GM23248 (cell line): Measurements from ENCODE around the gene GLT6D1. TPM values are rescaled to one million over a fixed set of nuclear protein-coding genes. Genes with fewer than 3 reads are reported as not detected.

ENCODE experiments used
- DNase-seq: peaks from one replicate; pipeline ENCODE4 v3.0.0-alpha.2; 2015
- H2AFZ ChIP-seq: fragments of 200-600 bp; sonication (generic); 2 replicates; pipeline ENCODE4 v1.6.1; 2016; ENCODE audit warnings: antibody characterized with exemption
- H3F3A ChIP-seq: fragments of 200-600 bp; sonication (generic); 2 replicates; pipeline ENCODE4 v1.6.1; 2016; ENCODE audit warnings: mild to moderate bottlenecking, antibody characterized with exemption, mixed run types; ENCODE audit not compliant: insufficient read depth
- H3K27ac ChIP-seq: fragments of 200-600 bp; sonication (generic); 2 replicates; pipeline ENCODE4 v1.5.1; 2016; ENCODE audit warnings: mild to moderate bottlenecking
- H3K27me3 ChIP-seq: fragments of 200-600 bp; sonication (generic); replicated peaks from 2 replicates; pipeline ENCODE4 v1.6.1; 2016; ENCODE audit warnings: mild to moderate bottlenecking; ENCODE audit not compliant: insufficient read depth
- H3K36me3 ChIP-seq: fragments of 200-600 bp; sonication (generic); 2 replicates; pipeline ENCODE4 v1.6.1; 2016; ENCODE audit warnings: low read depth, mild to moderate bottlenecking
- H3K4me1 ChIP-seq: fragments of 200-600 bp; sonication (generic); 2 replicates; pipeline ENCODE4 v1.6.1; 2016; ENCODE audit warnings: mild to moderate bottlenecking; ENCODE audit not compliant: insufficient read depth
- H3K4me2 ChIP-seq: fragments of 200-600 bp; sonication (generic); one replicate; pipeline ENCODE4 v1.6.1; 2016; ENCODE audit warnings: mild to moderate bottlenecking; ENCODE audit not compliant: unreplicated experiment
- H3K4me3 ChIP-seq: fragments of 200-600 bp; sonication (generic); 2 replicates; pipeline ENCODE4 v1.5.1; 2016; ENCODE audit warnings: mild to moderate bottlenecking
- H3K79me2 ChIP-seq: fragments of 200-600 bp; sonication (generic); 2 replicates; pipeline ENCODE4 v1.6.1; 2016; ENCODE audit warnings: mild to moderate bottlenecking; ENCODE audit not compliant: insufficient read depth
- H3K9ac ChIP-seq: fragments of 200-600 bp; sonication (generic); 2 replicates; pipeline ENCODE4 v1.6.1; 2016; ENCODE audit warnings: mild to moderate bottlenecking
- H3K9me2 ChIP-seq: fragments of 200-600 bp; sonication (generic); 2 replicates; pipeline ENCODE4 v1.6.1; 2016; ENCODE audit warnings: mixed run types, mild to moderate bottlenecking, moderate library complexity; ENCODE audit not compliant: insufficient read depth
- H3K9me3 ChIP-seq: fragments of 200-600 bp; sonication (generic); one replicate; pipeline ENCODE4 v1.6.1; 2017; ENCODE audit warnings: low read depth
- H4K20me1 ChIP-seq: fragments of 200-600 bp; sonication (generic); 2 replicates; pipeline ENCODE4 v1.6.0; 2016; ENCODE audit not compliant: insufficient read depth
- EZH2 ChIP-seq: fragments of 200-600 bp; sonication (generic); IDR thresholded peaks from 2 replicates; pipeline ENCODE4 v1.6.1; 2018; ENCODE audit warnings: antibody characterized with exemption, mild to moderate bottlenecking; ENCODE audit not compliant: insufficient read depth, poor library complexity, severe bottlenecking
- EZH2phosphoT487 ChIP-seq: fragments of 200-600 bp; sonication (generic); IDR thresholded peaks from 2 replicates; pipeline ENCODE4 v1.6.1; 2018; ENCODE audit warnings: antibody characterized with exemption, moderate library complexity, mild to moderate bottlenecking, low read depth; ENCODE audit not compliant: insufficient read depth
- WGBS, 2 experiments: methylation state at CpG; one replicate each; pipeline ENCODE4 v1.1.6; 2015 to 2017; ENCODE audit warnings: low lambda C conversion rate in 2 of 2, low coverage in 1 of 2; ENCODE audit errors: missing lambda C conversion rate in 2 of 2; 5-methylcytosine and 5-hydroxymethylcytosine counted together
- in situ Hi-C: fragments of 300-500 bp; cut with MboI; formaldehyde crosslinking; loops from 2 replicates; pipeline ENCODE4 v1.15.0; 2020
- polyA plus RNA-seq: library from polyadenylated mRNA; unstranded; fragments of >200 nt; fragmentation: Nextera tagmentation; extraction: Ambion mirVana; gene quantifications from 2 replicates; pipeline ENCODE4 v1.2.1, GENCODE V29; 2016
- total RNA-seq: library from RNA; depleted of rRNA; stranded (reverse); fragments of >200 nt; shearing (Covaris generic); gene quantifications from 2 replicates; pipeline ENCODE4 v1.2.3, GENCODE V29; 2014

The GLT6D1 gene
- total and polyA plus RNA-seq, 2 experiments from 2014 or later = not detected

GRCh38 chr9:135660407-135660806, 21.1 kb upstream of the GLT6D1 start:
- H3K9ac ChIP-seq = no peak overlapping the region
- no peak overlapping the region for H3K27ac ChIP-seq
- no peaks in the 10 kb centered on the region for H3K9me3 ChIP-seq

GRCh38 chr9:135659252-135659651, 19.9 kb upstream of the GLT6D1 start:
- DNase-seq = no peak
- Histone ChIP-seq H3K36me3 (no peaks in the 10 kb centered on the region), H3K4me2 (no peak overlapping the region), H3K27ac (no peak overlapping the region), H3K4me3 (no peak overlapping the region), H4K20me1 (no peaks in the 10 kb centered on the region), H3K4me1 (no peaks in the 10 kb centered on the region), H3K27me3 (peaks cover 14% of the 10 kb centered on the region), H3K9me3 (no peaks in the 10 kb centered on the region), H3K9me2 (no peaks in the 10 kb centered on the region), H3K9ac (no peak overlapping the region), H2AFZ (no peak overlapping the region), H3K79me2 (no peaks in the 10 kb centered on the region), H3F3A (no peaks in the 10 kb centered on the region)
- 66% methylated on average over 13 of the region's 13 CpGs for WGBS, 2 experiments
- TF ChIP-seq EZH2 = no peak
- TF ChIP-seq EZH2phosphoT487 = no peak
- in situ Hi-C loops = no loop called here

More at GRCh38 chr9:135660407-135660806, 21.1 kb upstream of the GLT6D1 start:
- Histone ChIP-seq H3K36me3 (no peaks in the 10 kb centered on the region), H3F3A (no peaks in the 10 kb centered on the region), H3K27me3 (peaks cover 5% of the 10 kb centered on the region), H3K9me2 (no peaks in the 10 kb centered on the region), H3K4me1 (no peaks in the 10 kb centered on the region), H4K20me1 (no peaks in the 10 kb centered on the region), H3K4me3 (no peak overlapping the region), H2AFZ (no peak overlapping the region), H3K79me2 (no peaks in the 10 kb centered on the region), H3K4me2 (no peak overlapping the region)
- in situ Hi-C loops = no loop called here
- 77 to 83% methylated on average over 21 to 22 of the region's 22 CpGs for WGBS, 2 experiments
- no peak for DNase-seq
- TF ChIP-seq EZH2phosphoT487 = no peak
- no peak for TF ChIP-seq EZH2

- DNase-seq = no peak
- Histone ChIP-seq H3K79me2 (no peaks in the 10 kb centered on the region), H3K9me3 (no peaks in the 10 kb centered on the region), H3K9ac (no peak overlapping the region), H3K27me3 (peaks cover 21% of the 10 kb centered on the region), H2AFZ (no peak overlapping the region), H3F3A (no peaks in the 10 kb centered on the region), H3K27ac (no peak overlapping the region), H3K4me3 (no peak overlapping the region), H3K4me2 (no peak overlapping the region), H3K36me3 (no peaks in the 10 kb centered on the region), H3K9me2 (no peaks in the 10 kb centered on the region), H4K20me1 (no peaks in the 10 kb centered on the region), H3K4me1 (no peaks in the 10 kb centered on the region)
- in situ Hi-C loops = no loop called here
- WGBS, 2 experiments = 45 to 48% methylated on average over 15 of the region's 15 CpGs
- TF ChIP-seq EZH2phosphoT487 (no peak), EZH2 (no peak)
These were observed 18.1 kb upstream of the GLT6D1 start for GRCh38 chr9:135657416-135657815.

- no peaks in the 10 kb centered on the region for H4K20me1 ChIP-seq
These were observed 16.0 kb upstream of the GLT6D1 start for GRCh38 chr9:135655317-135655716.

GRCh38 chr9:135650408-135650807, 11.1 kb upstream of the GLT6D1 start:
- Histone ChIP-seq H3K9me3 (peaks cover 4% of the 10 kb centered on the region), H3K79me2 (no peaks in the 10 kb centered on the region), H3K27ac (no peak overlapping the region), H3K4me1 (no peaks in the 10 kb centered on the region), H3K4me2 (no peak overlapping the region), H3K9me2 (no peaks in the 10 kb centered on the region), H4K20me1 (no peaks in the 10 kb centered on the region), H3K4me3 (no peak overlapping the region), H3K27me3 (peaks cover 16% of the 10 kb centered on the region; the same call in 1 of the 2 replicates), H3F3A (no peaks in the 10 kb centered on the region), H3K9ac (no peak overlapping the region), H2AFZ (no peak overlapping the region), H3K36me3 (no peaks in the 10 kb centered on the region)
- in situ Hi-C loops = no loop called here
- 80 to 89% methylated on average over 13 to 17 of the region's 17 CpGs for WGBS, 2 experiments
- no peak for DNase-seq
- no peak for TF ChIP-seq EZH2phosphoT487
- no peak for TF ChIP-seq EZH2

More at GRCh38 chr9:135655317-135655716, 16.0 kb upstream of the GLT6D1 start:
- H3K27ac ChIP-seq = no peak overlapping the region
- H3K4me1 ChIP-seq = no peaks in the 10 kb centered on the region
- no peaks in the 10 kb centered on the region for H3K36me3 ChIP-seq
- no peak for DNase-seq
- no peak for TF ChIP-seq EZH2
- no peak for TF ChIP-seq EZH2phosphoT487
- no peaks in the 10 kb centered on the region for H3K9me2 ChIP-seq
- no peak overlapping the region for H3K4me3 ChIP-seq
- no peaks in the 10 kb centered on the region for H3K79me2 ChIP-seq
- no peak overlapping the region for H3K9ac ChIP-seq
- no peak overlapping the region for H3K4me2 ChIP-seq
- H3F3A ChIP-seq = no peaks in the 10 kb centered on the region
- 36 to 43% methylated on average over 6 to 8 of the region's 8 CpGs for WGBS, 2 experiments
- H3K9me3 ChIP-seq = no peaks in the 10 kb centered on the region
- in situ Hi-C loops = no loop called here
- peaks cover 21% of the 10 kb centered on the region for H3K27me3 ChIP-seq
- no peak overlapping the region for H2AFZ ChIP-seq
